Metanephros (tissue), 1 donor: Measurements from ENCODE around the gene COL11A1. TPM values are rescaled to one million over a fixed set of nuclear protein-coding genes. Genes with fewer than 3 reads are reported as not detected.

ENCODE experiments used
- total RNA-seq: library from RNA; depleted of rRNA; stranded (reverse); fragments of >200 nt; gene quantifications from one replicate; pipeline ENCODE4 v1.2.3, GENCODE V29; 2014

The COL11A1 gene
- 9.1 TPM for total RNA-seq

GRCh38 chr1:103108376-103109150 lies at the start of gene COL11A1:
Gene COL11A1, minus strand, starts transcription at chr1:103108522. Its CDS starts 344 bp downstream, at chr1:103108178.

